ENCODE data around the gene SIGLEC14. TPM values are rescaled to one million over a fixed set of nuclear protein-coding genes. Genes with fewer than 3 reads are reported as not detected.
A peak's percentile ranks its signal among the peaks of the same experiment; 100 is the strongest.
"Not testable (repeated sequence)": the region's sequence is repeated elsewhere in the genome, so short reads cannot be mapped to it uniquely, and the experiment has no call there.

Gene SIGLEC14
- total RNA-seq, 2 experiments from 2014 or later: not detected

DNA sequence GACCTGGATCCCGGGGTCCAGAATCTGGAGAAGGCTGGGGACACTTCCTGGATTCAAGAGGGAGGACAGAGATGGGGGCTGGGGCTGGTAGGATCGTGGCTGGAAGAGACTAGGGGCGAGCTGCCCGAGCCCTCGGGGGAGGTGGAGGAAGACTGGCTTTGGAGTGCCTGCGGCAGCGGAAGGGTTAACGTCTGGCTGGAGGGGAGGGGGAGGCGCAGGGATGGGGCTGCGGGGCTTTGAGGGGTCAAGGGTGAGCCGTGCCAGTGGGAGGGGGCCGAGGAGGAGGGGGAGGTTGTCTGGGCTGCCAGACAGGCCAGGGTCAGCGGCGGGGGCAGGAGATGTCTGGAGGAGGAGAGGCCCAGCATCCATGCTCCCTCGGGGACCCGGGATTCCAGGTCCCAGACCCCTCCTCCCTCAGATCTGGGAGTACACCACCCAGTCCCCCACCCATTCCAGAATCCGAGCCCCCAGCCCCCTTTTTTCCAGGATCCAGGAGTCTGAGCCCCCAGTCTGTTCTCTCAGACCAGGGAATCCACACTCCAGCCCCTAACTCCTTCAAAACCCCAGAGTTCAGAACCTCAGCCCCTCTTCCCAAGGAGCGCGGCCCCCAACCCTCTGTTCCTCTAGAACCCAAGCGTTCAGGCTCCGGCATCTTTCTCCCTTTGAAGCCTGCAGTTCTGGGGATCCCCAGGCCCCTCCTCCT is 43.3 kb upstream of the SIGLEC14 start:
- ATAC-seq: no peak
- peak; percentile 45 for DNase-seq
- Mint-ChIP-seq H3K9me3 (ENCODE audit: low read depth) (peaks cover 4% of the 10 kb centered on the region), H3K4me1 (peaks cover 15% of the 10 kb centered on the region), H3K4me3 (peak overlapping the region; percentile 90), H3K36me3 (ENCODE audit: low read depth) (peaks cover 3% of the 10 kb centered on the region), H3K27me3 (no peaks in the 10 kb centered on the region), H3K27ac (peak overlapping the region; percentile 93)
- intact Hi-C loops (cut with DNase I, micrococcal nuclease): loop anchor here (1.0 to 2.0 kb wide), 7 partner anchors 14 to 351 kb away; no protein-coding TSS in a partner anchor
- ChIA-PET CTCF (interaction anchor here (1.2 kb wide), 1 partner anchor 14 kb away, joined by 3 read pairs; no protein-coding TSS in a partner anchor), POLR2A (no interaction called here)

DNA sequence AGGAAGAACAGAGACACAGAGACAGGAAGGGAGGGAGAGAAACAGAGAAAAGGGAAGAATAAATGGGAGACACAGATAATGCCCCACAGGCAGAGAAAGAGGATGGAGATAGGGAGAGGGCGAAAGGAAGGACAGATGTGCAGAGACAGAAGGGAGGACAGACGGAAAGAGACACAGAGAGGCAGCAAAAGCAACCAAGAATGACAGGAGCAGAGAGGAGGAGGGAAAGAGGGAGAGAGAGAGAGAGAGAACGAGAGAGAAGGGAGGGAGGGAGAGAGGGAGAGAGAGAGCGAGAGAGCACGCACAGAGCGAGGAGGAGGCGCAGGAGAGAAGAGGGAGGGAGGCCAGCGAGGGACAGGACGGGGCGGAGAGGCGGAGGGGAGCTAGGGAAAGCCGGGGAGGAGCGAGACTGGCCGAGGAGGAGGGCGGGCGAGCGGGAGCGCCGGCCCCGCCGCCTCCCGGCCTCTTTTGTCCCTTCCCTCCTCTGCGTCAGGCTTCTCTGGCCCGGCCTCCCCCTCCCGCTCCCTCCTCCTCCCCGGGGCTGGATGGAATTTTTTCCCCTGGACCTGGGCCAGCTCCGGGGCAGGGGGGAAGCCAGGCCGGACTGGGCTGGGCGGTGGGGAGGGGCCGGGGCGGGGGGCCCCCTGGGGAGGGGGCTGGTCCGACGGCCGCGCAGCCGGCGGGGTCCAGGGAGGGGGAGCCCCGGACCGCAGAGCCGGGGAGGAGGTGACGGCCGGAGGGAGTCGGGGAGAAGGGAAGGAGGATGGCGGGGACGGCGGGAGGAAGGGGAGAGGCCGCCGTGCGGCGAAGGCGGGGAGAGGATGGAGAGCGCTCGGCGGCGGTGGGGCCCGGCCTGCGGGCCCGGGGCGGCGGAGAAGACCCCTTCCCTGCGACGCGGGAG is 42.3 kb upstream of the SIGLEC14 start:
- DNase-seq: peak; percentile 50
- CTCF ChIA-PET: interaction anchor here (0.6 to 1.2 kb wide), 2 partner anchors 15 to 124 kb away, joined by 3 read pairs; no protein-coding TSS in a partner anchor
- Mint-ChIP-seq H3K27ac (peak overlapping the region; percentile 49), H3K27me3 (no peaks in the 10 kb centered on the region), H3K4me3 (peak overlapping the region; percentile 90), H3K36me3 (ENCODE audit: low read depth) (peaks cover 1% of the 10 kb centered on the region), H3K4me1 (peaks cover 15% of the 10 kb centered on the region), H3K9me3 (ENCODE audit: low read depth) (peaks cover 7% of the 10 kb centered on the region)
- ATAC-seq: no peak
- intact Hi-C loops (cut with DNase I, micrococcal nuclease): loop anchor here in 1 of 2 experiments (2.0 kb wide), 1 partner anchor 20 kb away; no protein-coding TSS in a partner anchor
- POLR2A ChIA-PET: interaction anchor here (0.6 kb wide), 1 partner anchor 19 kb away, joined by 3 read pairs; no protein-coding TSS in a partner anchor

DNA sequence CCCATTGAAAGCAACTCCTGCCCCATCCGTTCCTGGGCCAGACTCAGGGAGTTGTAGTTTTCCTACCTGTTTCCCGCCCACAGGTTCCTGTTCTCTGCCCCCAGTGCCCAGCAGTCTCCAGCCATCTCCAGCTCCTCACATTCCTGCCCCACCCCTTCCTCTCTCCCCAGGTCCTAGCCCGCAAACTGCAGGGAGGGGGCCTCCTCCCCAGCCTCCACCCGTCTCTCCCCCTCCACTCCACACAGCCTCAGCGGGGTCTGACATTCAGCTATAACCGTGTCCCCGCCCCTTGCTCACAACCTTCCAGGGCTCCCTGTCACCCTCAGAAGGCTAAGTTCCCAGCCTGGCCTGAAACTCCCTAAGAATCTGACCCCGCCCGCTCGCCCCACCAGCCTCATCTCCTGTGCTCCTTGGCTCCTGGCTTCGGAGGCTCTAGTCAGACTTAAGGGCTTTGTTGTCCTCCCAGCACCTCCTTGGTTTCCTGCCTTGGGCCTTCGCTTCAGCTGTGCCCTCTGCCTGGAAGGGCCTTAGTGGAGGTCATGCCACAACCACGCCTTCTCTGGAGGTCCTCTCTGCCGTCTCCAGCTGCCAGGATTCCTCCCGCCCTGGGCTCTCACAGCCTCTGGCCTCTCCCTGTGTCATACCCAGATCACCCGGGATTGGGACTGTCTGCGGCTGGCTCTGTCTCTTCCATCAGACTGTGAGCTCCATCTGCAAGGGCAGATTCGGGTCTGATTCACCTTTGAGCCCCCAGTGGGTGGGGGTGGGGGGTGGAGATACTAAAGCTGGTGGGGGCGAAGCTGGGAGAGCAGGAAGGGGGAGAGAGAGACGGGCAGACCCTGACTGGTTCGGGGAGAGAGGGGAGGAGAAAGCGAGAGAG is 41.4 kb upstream of the SIGLEC14 start:
- ChIA-PET POLR2A (interaction anchor here (0.6 kb wide), 2 partner anchors 18 to 27 kb away, joined by 3 to 6 read pairs; no protein-coding TSS in a partner anchor), CTCF (no interaction called here)
- H3K9me3 Mint-ChIP-seq (ENCODE audit: low read depth): peaks cover 7% of the 10 kb centered on the region
- peak overlapping the region; percentile 49 for H3K27ac Mint-ChIP-seq
- H3K36me3 Mint-ChIP-seq (ENCODE audit: low read depth): peaks cover 1% of the 10 kb centered on the region
- H3K27me3 Mint-ChIP-seq: no peaks in the 10 kb centered on the region
- ATAC-seq: no peak
- no peak for DNase-seq
- H3K4me1 Mint-ChIP-seq: peaks cover 15% of the 10 kb centered on the region
- intact Hi-C loops (cut with DNase I, micrococcal nuclease): loop anchor here in 1 of 2 experiments (2.0 kb wide), 1 partner anchor 19 kb away; no protein-coding TSS in a partner anchor
- peak overlapping the region; percentile 67 for H3K4me3 Mint-ChIP-seq

DNA sequence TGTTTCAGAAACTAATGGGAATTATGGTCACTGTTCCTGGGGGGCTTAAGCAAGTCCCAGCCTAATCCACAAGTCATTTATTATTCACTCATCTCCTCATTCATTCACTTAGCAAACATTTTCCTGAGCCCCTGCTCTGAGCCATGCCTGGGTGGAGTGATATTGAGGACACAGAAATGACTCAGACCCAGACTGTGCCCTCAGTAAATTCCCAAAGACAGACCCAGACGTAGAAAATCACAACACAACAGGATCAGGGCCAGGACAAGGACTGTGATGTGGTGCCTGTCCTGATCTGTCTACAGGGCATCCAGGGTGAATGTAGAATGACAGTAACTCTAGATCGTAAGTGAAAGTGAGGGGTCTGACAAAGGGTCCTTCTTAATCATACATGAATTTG is 39.5 kb upstream of the SIGLEC14 start:
- no peak overlapping the region for H3K4me3 Mint-ChIP-seq
- ATAC-seq (no peak), DNase-seq (no peak)
- ChIA-PET POLR2A (no interaction called here), CTCF (no interaction called here)
- no peak overlapping the region for H3K27ac Mint-ChIP-seq
- peaks cover 11% of the 10 kb centered on the region for H3K4me1 Mint-ChIP-seq
- intact Hi-C loops (cut with DNase I, micrococcal nuclease): no loop called here
- no peaks in the 10 kb centered on the region for H3K27me3 Mint-ChIP-seq
- H3K9me3 Mint-ChIP-seq (ENCODE audit: low read depth): peaks cover 7% of the 10 kb centered on the region
- peaks cover 1% of the 10 kb centered on the region for H3K36me3 Mint-ChIP-seq (ENCODE audit: low read depth)

DNA sequence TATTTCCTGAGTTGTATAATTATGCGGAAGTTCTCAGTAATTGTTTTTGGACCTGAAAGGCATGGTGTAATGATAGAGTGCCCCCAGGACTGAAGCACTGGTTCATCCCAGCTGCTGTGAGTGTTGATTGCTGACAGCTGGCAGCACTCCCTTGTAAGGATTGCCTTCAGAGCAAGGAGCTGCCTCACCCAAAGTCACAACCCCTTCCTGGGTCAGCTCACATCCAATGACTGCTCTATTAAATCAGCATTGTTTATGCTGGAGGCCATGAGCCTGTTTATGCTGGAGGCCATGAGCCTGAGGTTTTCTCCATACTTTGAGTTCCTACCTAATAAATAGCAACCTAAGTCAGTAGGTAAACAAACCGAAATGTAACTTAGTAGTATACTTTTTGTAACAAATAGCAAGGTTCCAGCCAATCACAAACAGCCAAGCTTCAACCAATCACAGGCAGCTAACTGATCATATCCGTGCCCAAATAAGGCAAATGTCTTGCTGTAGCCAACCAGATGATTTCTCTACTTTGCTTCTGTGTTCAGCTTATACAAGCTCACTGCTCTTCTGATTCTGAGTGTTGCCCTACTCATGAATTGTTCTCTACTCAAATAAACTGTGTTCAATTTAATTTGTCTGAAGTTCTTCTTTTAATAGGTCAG is 34.8 kb upstream of the SIGLEC14 start:
- Mint-ChIP-seq H3K9me3 (ENCODE audit: low read depth) (peaks cover 7% of the 10 kb centered on the region), H3K27ac (no peak overlapping the region), H3K36me3 (ENCODE audit: low read depth) (no peaks in the 10 kb centered on the region), H3K4me1 (peaks cover 8% of the 10 kb centered on the region), H3K27me3 (peaks cover 5% of the 10 kb centered on the region), H3K4me3 (no peak overlapping the region)
- CTCF ChIA-PET: interaction anchor here (0.7 to 10.1 kb wide), 2 partner anchors 21 to 22 kb away, joined by 3 to 77 read pairs; no protein-coding TSS in a partner anchor
- intact Hi-C loops (cut with DNase I, micrococcal nuclease): no loop called here
- DNase-seq (no peak), ATAC-seq (no peak)
- POLR2A ChIA-PET: no interaction called here

DNA sequence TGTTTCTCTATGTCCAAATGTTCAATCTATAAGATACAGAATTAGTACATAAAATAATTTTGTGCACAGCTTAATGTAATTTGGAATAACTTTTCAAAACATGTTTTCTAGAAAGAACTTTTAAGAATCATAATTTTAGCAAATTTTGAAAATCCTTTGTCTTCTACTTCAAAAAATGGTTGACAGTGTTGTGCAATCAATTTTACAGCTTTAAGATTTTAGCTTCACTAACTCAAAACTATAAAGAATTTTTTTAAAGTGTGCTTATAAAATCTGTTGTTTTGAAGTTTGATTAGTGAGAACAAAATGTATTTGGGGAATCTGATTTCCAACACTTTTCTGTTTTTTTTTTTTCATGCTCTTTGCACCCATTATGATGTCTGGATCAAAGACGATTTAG is 33.8 kb upstream of the SIGLEC14 start:
- Mint-ChIP-seq H3K4me3 (no peak overlapping the region), H3K4me1 (peaks cover 10% of the 10 kb centered on the region), H3K9me3 (ENCODE audit: low read depth) (peaks cover 5% of the 10 kb centered on the region), H3K27ac (no peak overlapping the region), H3K36me3 (ENCODE audit: low read depth) (no peaks in the 10 kb centered on the region), H3K27me3 (peaks cover 5% of the 10 kb centered on the region)
- intact Hi-C loops (cut with DNase I, micrococcal nuclease): no loop called here
- ATAC-seq: no peak
- no peak for DNase-seq
- ChIA-PET POLR2A (no interaction called here), CTCF (interaction anchor here (10.1 kb wide), 1 partner anchor 20 kb away, joined by 77 read pairs; no protein-coding TSS in a partner anchor)

DNA sequence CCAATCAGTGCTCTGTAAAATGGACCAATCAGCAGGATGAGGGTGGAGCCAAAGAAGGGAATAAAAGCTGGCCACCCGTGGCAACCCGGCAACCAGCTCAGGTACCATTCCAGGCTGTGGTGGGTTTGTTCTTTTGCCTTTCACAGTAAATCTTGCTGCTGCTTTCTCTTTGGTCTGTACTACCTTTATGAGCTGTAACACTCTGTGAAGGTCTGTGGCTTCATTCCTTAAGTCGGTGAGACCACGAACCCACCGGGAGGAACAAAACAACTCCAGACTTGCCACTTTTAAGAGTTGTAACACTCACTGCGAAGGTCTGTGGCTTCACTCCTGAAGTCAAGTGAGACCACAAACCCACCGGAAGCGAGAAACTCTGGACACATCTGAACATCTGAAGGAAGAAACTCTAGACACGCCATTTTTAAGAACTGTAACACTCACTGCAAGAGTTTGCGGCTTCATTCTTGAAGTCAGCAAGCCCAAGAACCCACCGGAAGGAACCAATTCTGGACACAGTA is 30.0 kb upstream of the SIGLEC14 start:
- Mint-ChIP-seq H3K9me3 (ENCODE audit: low read depth) (no peaks in the 10 kb centered on the region), H3K27me3 (peaks cover 7% of the 10 kb centered on the region), H3K4me3 (no peak overlapping the region), H3K36me3 (ENCODE audit: low read depth) (no peaks in the 10 kb centered on the region), H3K4me1 (peaks cover 10% of the 10 kb centered on the region), H3K27ac (peak overlapping the region; percentile 51)
- ChIA-PET POLR2A (no interaction called here), CTCF (interaction anchor here (0.7 to 10.1 kb wide), 10 partner anchors 8 to 239 kb away, joined by 3 to 77 read pairs (median 5); no protein-coding TSS in a partner anchor)
- ATAC-seq: peak; percentile 55
- DNase-seq: peak; percentile 25
- intact Hi-C loops (cut with DNase I, micrococcal nuclease): no loop called here

DNA sequence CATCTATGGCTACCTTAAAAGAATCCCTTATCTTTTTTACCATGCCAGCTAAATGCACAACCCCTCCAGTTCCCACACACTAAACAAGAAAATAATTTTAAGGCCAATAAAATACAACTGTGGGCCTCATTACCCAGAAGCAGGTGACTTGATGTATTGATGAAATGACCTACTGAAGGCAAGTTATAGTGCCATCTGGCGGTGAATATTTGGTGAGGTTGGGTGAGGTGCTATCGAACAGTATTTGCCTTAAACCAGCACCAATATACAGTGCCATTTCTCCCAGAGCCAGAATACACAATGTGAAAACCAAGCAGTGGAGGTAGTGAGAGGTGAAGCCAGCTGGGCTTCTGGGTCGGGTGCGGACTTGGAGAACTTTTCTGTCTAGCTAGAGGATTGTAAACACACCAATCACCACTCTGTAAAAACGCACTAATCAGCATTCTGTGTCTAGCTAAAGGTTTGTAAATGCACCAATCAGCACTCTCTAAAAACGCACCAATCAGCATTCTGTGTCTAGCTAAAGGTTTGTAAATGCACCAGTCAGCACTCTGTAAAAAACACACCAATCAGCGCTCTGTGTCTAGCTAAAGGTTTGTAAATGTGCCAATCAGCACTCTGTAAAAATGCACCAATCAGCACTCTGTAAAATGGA is 29.4 kb upstream of the SIGLEC14 start:
- POLR2A ChIA-PET; H3K9me3 Mint-ChIP-seq (ENCODE audit: low read depth); H3K27ac Mint-ChIP-seq; intact Hi-C loops (cut with DNase I, micrococcal nuclease); H3K4me1 Mint-ChIP-seq; H3K27me3 Mint-ChIP-seq; H3K4me3 Mint-ChIP-seq; H3K36me3 Mint-ChIP-seq (ENCODE audit: low read depth): not testable (repeated sequence)
- ATAC-seq (peak; percentile 53), DNase-seq (peak; percentile 46)
- CTCF ChIA-PET: interaction anchor here (0.7 to 10.1 kb wide), 9 partner anchors 16 to 239 kb away, joined by 3 to 77 read pairs (median 5); no protein-coding TSS in a partner anchor

DNA sequence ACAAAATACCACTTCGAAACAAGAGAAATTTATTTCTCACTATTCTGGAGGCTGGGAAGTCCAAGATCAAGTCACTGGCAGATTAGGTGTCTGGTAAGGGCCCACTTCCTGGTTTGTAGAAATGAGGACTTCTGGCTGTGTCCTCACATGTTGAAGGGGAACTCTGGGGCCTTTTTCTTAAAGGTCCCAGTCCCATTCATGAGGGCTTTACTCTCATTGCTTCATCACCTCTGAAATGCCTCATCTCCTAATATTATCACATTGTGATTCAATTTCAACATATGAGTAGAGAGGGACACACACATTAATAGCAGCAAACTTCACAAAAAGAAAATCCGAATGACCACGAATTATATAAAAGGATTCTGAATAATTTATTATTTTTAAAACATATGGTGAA is 21.6 kb upstream of the SIGLEC14 start:
- DNase-seq (no peak), ATAC-seq (no peak)
- peaks cover 11% of the 10 kb centered on the region for H3K4me1 Mint-ChIP-seq
- H3K27me3 Mint-ChIP-seq: peaks cover 18% of the 10 kb centered on the region
- no peaks in the 10 kb centered on the region for H3K36me3 Mint-ChIP-seq (ENCODE audit: low read depth)
- peaks cover 3% of the 10 kb centered on the region for H3K9me3 Mint-ChIP-seq (ENCODE audit: low read depth)
- H3K4me3 Mint-ChIP-seq: no peak overlapping the region
- no peak overlapping the region for H3K27ac Mint-ChIP-seq
- ChIA-PET POLR2A (no interaction called here), CTCF (interaction anchor here (1.0 to 4.5 kb wide), 3 partner anchors 9 to 110 kb away, joined by 4 to 47 read pairs (median 5); no protein-coding TSS in a partner anchor)
- intact Hi-C loops (cut with DNase I, micrococcal nuclease): loop anchor here (2.0 to 10.0 kb wide), 3 partner anchors 21 to 117 kb away; no protein-coding TSS in a partner anchor

DNA sequence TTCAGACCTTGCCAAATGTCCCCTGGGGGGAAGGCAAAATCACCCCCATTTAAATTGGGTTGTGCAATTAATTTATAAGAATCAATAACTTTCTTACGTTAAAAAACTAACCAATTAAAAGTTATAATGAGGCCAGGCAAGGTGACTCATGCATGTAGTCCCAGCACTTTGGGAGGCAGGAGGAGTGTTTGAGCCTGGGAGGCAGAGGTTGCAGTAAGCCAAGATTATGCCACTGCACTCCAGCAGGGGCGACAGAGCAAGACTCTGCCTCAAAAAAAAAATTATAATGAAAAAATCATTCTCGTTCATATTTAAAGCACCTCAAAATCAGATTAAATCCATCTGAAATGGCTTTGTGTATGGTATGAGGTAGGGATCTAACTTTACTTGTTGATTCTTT is 18.4 kb upstream of the SIGLEC14 start:
- ChIA-PET POLR2A (no interaction called here), CTCF (no interaction called here)
- H3K4me3 Mint-ChIP-seq: no peak overlapping the region
- H3K27me3 Mint-ChIP-seq: peaks cover 26% of the 10 kb centered on the region
- intact Hi-C loops (cut with DNase I, micrococcal nuclease): loop anchor here in 1 of 2 experiments (10.0 kb wide), 1 partner anchor 110 kb away; no protein-coding TSS in a partner anchor
- peaks cover 3% of the 10 kb centered on the region for H3K9me3 Mint-ChIP-seq (ENCODE audit: low read depth)
- no peaks in the 10 kb centered on the region for H3K36me3 Mint-ChIP-seq (ENCODE audit: low read depth)
- no peak for DNase-seq
- peaks cover 11% of the 10 kb centered on the region for H3K4me1 Mint-ChIP-seq
- no peak for ATAC-seq
- no peak overlapping the region for H3K27ac Mint-ChIP-seq

Measured in activated CD4-positive, alpha-beta T cell treated with anti-CD3 and anti-CD28 coated beads for 36 hours (primary cell).